ENCODE results near the gene STH. TPM values are rescaled to one million over a fixed set of nuclear protein-coding genes. Genes with fewer than 3 reads are reported as not detected.

STH gene
- total and polyA plus RNA-seq, 5 donors, result not detected

Other genes with a start within 250 kb of the STH start
- not detected for gene CRHR1, start 214.9 kb upstream of the STH start, total RNA-seq
- gene CRHR1, start 214.9 kb upstream of the STH start, polyA plus RNA-seq, result not detected
- not detected for gene SPPL2C, start 154.4 kb upstream of the STH start, total RNA-seq
- gene SPPL2C, start 154.4 kb upstream of the STH start, polyA plus RNA-seq, result not detected
- gene MAPT, start 104.7 kb upstream of the STH start, total RNA-seq, result 10 to 100 TPM in 2 of 4 donors, 1 to 10 TPM in 2; 6.9 to 15.1 (median 10.8) TPM
- 7.7 TPM for gene MAPT, start 104.7 kb upstream of the STH start, polyA plus RNA-seq
- gene KANSL1, start 194.2 kb downstream of the STH start, total RNA-seq, result 10 to 100 TPM; 36.2 to 53.8 (median 43.7) TPM
- 15.9 TPM for gene KANSL1, start 194.2 kb downstream of the STH start, polyA plus RNA-seq

All from right cardiac atrium (tissue), 5 donors.